HepG2 (cell line): ENCODE measurements around the gene MPZL3.

Experiments used
- ASH2L ChIP-seq: fragments of 300-600, 200-600 bp; sonication (generic); IDR thresholded peaks from 2 replicates; pipeline ENCODE4 v1.7.0; 2017; ENCODE audit warnings: low read depth, mild to moderate bottlenecking, moderate library complexity, mixed read lengths, low read length; ENCODE audit not compliant: insufficient read length
- CTCF ChIP-seq: sonication (generic); formaldehyde crosslinking; IDR thresholded peaks from 2 replicates; pipeline ENCODE4 v1.5.0; 2020; ENCODE audit warnings: mild to moderate bottlenecking, missing genetic modification reagents, moderate library complexity
- JUND ChIP-seq: sonication (generic); formaldehyde crosslinking; IDR thresholded peaks from 2 replicates; pipeline ENCODE4 v1.8.0; 2022; ENCODE audit warnings: mild to moderate bottlenecking, missing genetic modification reagents
- KDM5A ChIP-seq: fragments of 200-600 bp; sonication (generic); IDR thresholded peaks from 2 replicates; pipeline ENCODE4 v1.7.0; 2018; ENCODE audit warnings: antibody characterized with exemption, mild to moderate bottlenecking, low read length, borderline replicate concordance
- MXI1 ChIP-seq: IDR thresholded peaks from 3 replicates; pipeline ENCODE4 v1.6.1; 2012; ENCODE audit warnings: low read depth, low read length, inconsistent platforms, borderline replicate concordance
- PTBP1 ChIP-seq: fragments of 200-400 bp; formaldehyde crosslinking; IDR thresholded peaks from 2 replicates; pipeline ENCODE4 v1.6.1; 2018; ENCODE audit warnings: low read length, low read depth; ENCODE audit not compliant: poor library complexity, severe bottlenecking
- ZBTB7A ChIP-seq: sonication (generic); formaldehyde crosslinking; IDR thresholded peaks from 2 replicates; pipeline ENCODE4 v1.8.0; 2022; ENCODE audit warnings: mild to moderate bottlenecking, missing genetic modification reagents

GRCh38 chr11:118230088-118230487 is 22.1 kb downstream of the MPZL3 start:
- no peak for TF ChIP-seq KDM5A
- no peak for TF ChIP-seq ZBTB7A (CRISPR knock-in tag)
- no peak for TF ChIP-seq ASH2L
- no peak for TF ChIP-seq CTCF (CRISPR knock-in tag)
- TF ChIP-seq MXI1, result no peak
- no peak for TF ChIP-seq JUND
- TF ChIP-seq PTBP1, result no peak
